BE2C (cell line): ENCODE results near the gene GNAI2.

Experiments used
- DNase-seq: peaks from one replicate; pipeline ENCODE4 v3.0.0-alpha.2; 2020
- H3K27me3 ChIP-seq: fragments of 250-450 bp; sonication (Bioruptor Pico); 2 replicates; pipeline ENCODE4 v1.5.1; 2020; ENCODE audit warnings: mild to moderate bottlenecking
- H3K36me3 ChIP-seq: fragments of 250-450 bp; sonication (Bioruptor Pico); 2 replicates; pipeline ENCODE4 v1.5.1; 2020; ENCODE audit warnings: mild to moderate bottlenecking
- H3K4me1 ChIP-seq: fragments of 250-450 bp; sonication (Bioruptor Pico); 2 replicates; pipeline ENCODE4 v1.5.1; 2020
- H3K4me3 ChIP-seq: 2 replicates; pipeline ENCODE4 v1.5.1; 2011; ENCODE audit warnings: low read depth, low read length
- H3K9me3 ChIP-seq: fragments of 250-450 bp; sonication (Bioruptor Pico); 2 replicates; pipeline ENCODE4 v1.5.1; 2020
- CTCF ChIP-seq: IDR thresholded peaks from 2 replicates; pipeline ENCODE4 v1.5.1; 2012; ENCODE audit warnings: mild to moderate bottlenecking, low read depth, low read length

The GNAI2 gene

GRCh38 chr3:50214824-50215223, 21.2 kb upstream of the GNAI2 start:
- no peak for TF ChIP-seq CTCF
- Histone ChIP-seq H3K9me3 (no peaks in the 10 kb centered on the region), H3K27me3 (no peaks in the 10 kb centered on the region), H3K4me3 (no peak overlapping the region), H3K36me3 (no peaks in the 10 kb centered on the region), H3K4me1 (no peaks in the 10 kb centered on the region)
- DNase-seq = no peak

GRCh38 chr3:50215529-50215928, 20.5 kb upstream of the GNAI2 start:
- no peak overlapping the region for H3K4me3 ChIP-seq

DNA sequence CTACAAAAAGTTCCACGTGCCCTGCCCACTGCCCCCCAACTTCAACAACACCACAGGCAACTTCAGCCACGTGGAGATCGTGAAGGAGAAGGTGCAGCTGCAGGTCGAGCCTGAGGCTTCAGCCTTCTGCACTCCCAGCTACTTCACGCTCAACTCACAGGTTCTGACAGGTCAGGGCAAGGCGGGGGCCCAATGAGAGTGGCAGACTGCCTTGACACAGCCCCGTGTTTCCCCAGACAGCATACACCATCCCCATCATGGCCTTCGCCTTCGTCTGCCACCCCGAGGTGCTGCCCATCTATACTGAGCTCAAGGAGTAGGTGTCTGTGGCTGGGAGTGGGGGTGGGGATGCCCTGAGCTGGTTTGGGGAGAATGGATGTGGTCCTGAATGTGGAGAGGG, 18.3 kb upstream of the GNAI2 start:
- Histone ChIP-seq H3K4me1 (no peaks in the 10 kb centered on the region), H3K36me3 (no peaks in the 10 kb centered on the region), H3K4me3 (no peak overlapping the region), H3K27me3 (no peaks in the 10 kb centered on the region), H3K9me3 (no peaks in the 10 kb centered on the region)
- TF ChIP-seq CTCF = no peak
- DNase-seq = no peak

More at GRCh38 chr3:50215529-50215928, 20.5 kb upstream of the GNAI2 start:
- Histone ChIP-seq H3K27me3 (no peaks in the 10 kb centered on the region), H3K36me3 (no peaks in the 10 kb centered on the region), H3K4me1 (no peaks in the 10 kb centered on the region), H3K9me3 (no peaks in the 10 kb centered on the region)
- TF ChIP-seq CTCF = no peak
- no peak for DNase-seq

DNA sequence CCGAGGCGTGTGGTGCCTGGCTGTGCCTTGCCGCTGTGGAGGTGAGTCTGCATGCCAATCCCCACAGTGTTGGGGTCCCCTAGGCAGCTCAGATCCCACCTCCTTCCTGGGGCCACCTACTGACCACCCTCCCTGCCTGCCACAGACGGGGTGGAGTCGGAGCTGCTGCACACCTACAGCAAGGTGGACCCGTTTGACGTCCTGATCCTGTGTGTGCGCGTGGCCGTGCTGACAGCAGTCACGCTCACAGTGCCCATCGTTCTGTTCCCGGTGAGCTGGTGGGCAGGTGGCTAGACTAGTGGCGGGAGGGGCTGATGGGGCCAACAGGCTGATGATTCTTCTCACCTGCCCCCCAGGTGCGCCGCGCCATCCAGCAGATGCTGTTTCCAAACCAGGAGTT, 17.6 kb upstream of the GNAI2 start:
- no peak overlapping the region for H3K4me3 ChIP-seq
- DNase-seq = no peak
- no peak for TF ChIP-seq CTCF
- H3K36me3 ChIP-seq = no peaks in the 10 kb centered on the region
- H3K4me1 ChIP-seq = no peaks in the 10 kb centered on the region
- H3K9me3 ChIP-seq = no peaks in the 10 kb centered on the region
- H3K27me3 ChIP-seq = no peaks in the 10 kb centered on the region

DNA sequence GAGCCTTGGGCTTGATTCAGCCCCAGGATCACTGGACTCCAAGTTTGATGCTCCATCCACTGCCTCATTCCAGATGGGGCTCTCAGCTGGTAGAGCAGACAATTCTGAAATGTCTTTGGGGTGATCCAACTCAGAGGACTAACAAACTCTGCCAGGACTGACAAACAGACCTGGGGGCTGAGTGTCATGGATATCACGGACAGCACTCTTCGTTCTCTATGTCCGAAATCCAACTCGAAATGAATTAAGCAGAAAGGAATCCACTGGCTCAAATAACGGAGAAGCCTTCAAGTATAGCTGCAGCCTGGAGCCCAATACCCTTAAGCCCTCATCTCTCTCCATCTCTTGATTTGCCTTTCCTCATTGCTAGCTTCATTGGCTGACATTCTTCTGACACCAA, 16.7 kb upstream of the GNAI2 start:
- no peaks in the 10 kb centered on the region for H3K36me3 ChIP-seq
- no peak overlapping the region for H3K4me3 ChIP-seq
- no peaks in the 10 kb centered on the region for H3K27me3 ChIP-seq
- DNase-seq = no peak
- H3K9me3 ChIP-seq = no peaks in the 10 kb centered on the region
- TF ChIP-seq CTCF = no peak
- no peaks in the 10 kb centered on the region for H3K4me1 ChIP-seq

- no peak for TF ChIP-seq CTCF
- no peak for DNase-seq
- Histone ChIP-seq H3K4me3 (no peak overlapping the region), H3K27me3 (no peaks in the 10 kb centered on the region), H3K9me3 (no peaks in the 10 kb centered on the region), H3K4me1 (no peaks in the 10 kb centered on the region), H3K36me3 (no peaks in the 10 kb centered on the region)
Measured at GRCh38 chr3:50220109-50220508, 15.9 kb upstream of the GNAI2 start.
